IMR-90 (cell line): ENCODE data around the gene CD180.

Source experiments
- CEBPB ChIP-seq: IDR thresholded peaks from 2 replicates; pipeline ENCODE4 v1.6.1; 2012; ENCODE audit warnings: low read depth, low read length, improper control_type of control experiment
- CTCF ChIP-seq: conservative IDR thresholded peaks from 2 replicates; pipeline ENCODE4 v1.5.1; 2012; ENCODE audit warnings: mild to moderate bottlenecking, low read depth, low read length, improper control_type of control experiment
- FOS ChIP-seq: fragments of 150-350 bp; IDR thresholded peaks from 2 replicates; pipeline ENCODE4 v1.6.1; 2016; ENCODE audit warnings: low read depth, low read length
- MXI1 ChIP-seq: IDR thresholded peaks from 2 replicates; pipeline ENCODE4 v1.6.1; 2012; ENCODE audit warnings: low read depth, mild to moderate bottlenecking, low read length, moderate library complexity, borderline replicate concordance
- NFE2L2 ChIP-seq: fragments of 150-350 bp; IDR thresholded peaks from 2 replicates; pipeline ENCODE4 v1.6.1; 2016; ENCODE audit warnings: low read depth, mild to moderate bottlenecking, low read length
- POLR2A ChIP-seq: IDR thresholded peaks from 2 replicates; pipeline ENCODE4 v1.6.1; 2012; ENCODE audit warnings: mild to moderate bottlenecking, low read depth, low read length
- RFX5 ChIP-seq: IDR thresholded peaks from 2 replicates; pipeline ENCODE4 v1.8.0; 2012; ENCODE audit warnings: low read depth, mild to moderate bottlenecking, low read length, moderate library complexity
- SMC3 ChIP-seq: fragments of 150-350 bp; IDR thresholded peaks from 2 replicates; pipeline ENCODE4 v1.6.1; 2016; ENCODE audit warnings: low read depth, mild to moderate bottlenecking, antibody characterized with exemption, low read length, moderate library complexity

- TF ChIP-seq CTCF, result no peak
- no peak for TF ChIP-seq SMC3
- TF ChIP-seq POLR2A, result no peak
- TF ChIP-seq CEBPB, result no peak
- TF ChIP-seq NFE2L2, result no peak
- TF ChIP-seq RFX5, result no peak
- no peak for TF ChIP-seq MXI1
- no peak for TF ChIP-seq FOS
Measured at GRCh38 chr5:67187006-67187715, 9.4 kb downstream of the CD180 start.
